ENCODE measurements around the gene SERPINB4. TPM values are rescaled to one million over a fixed set of nuclear protein-coding genes. Genes with fewer than 3 reads are reported as not detected.

The SERPINB4 gene
- total RNA-seq, 4 donors from 2014 or later: 0.13 TPM; not detected in 3

DNA sequence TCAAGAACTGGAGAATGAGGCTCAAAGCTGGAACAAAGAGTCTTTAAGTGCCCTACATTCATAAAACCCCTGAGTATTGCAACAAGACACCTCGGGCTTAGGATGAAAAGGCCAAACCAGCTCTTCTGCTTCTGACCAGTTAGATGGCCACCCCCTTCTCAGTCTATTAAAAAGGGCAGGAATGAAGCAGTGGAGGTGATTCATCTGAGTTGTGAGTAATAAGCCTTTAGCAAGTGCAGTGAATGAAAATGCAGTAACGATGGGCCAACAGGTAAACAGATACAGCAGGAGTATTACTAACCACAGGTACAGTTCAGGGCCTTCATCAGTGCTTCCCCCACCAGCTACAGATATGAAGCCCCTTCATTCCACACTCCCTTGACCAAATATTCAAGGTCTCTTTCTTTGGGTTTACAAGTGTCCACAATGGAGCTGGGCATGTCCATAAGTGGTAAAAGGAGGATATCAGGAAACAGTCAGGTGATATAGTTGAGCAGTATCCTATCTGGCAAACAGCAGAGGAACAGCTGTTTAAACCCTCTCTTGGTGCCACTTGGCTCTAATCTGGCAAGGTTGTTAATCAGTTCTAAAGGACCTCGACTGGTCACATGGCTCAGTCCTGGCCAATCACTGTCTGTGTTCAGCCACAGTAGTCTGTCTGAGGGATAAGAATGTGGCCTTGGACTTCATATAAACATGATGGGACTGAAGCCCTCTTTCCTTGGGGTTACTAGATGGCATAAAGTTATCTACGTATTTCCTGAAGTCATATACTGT is 39.1 kb downstream of the SERPINB4 start:
- ATAC-seq (no peak), DNase-seq (no peak)
- no peaks in the 10 kb centered on the region for H3K27me3 ChIP-seq
- intact Hi-C loops (cut with DNase I; ENCODE audit: low total_unique reads): no loop called here
- H3K4me3 ChIP-seq: no peak overlapping the region
- TF ChIP-seq POLR2A (IDR thresholded peaks at IDR 0.05): no peak
- TF ChIP-seq, protein P1, sequence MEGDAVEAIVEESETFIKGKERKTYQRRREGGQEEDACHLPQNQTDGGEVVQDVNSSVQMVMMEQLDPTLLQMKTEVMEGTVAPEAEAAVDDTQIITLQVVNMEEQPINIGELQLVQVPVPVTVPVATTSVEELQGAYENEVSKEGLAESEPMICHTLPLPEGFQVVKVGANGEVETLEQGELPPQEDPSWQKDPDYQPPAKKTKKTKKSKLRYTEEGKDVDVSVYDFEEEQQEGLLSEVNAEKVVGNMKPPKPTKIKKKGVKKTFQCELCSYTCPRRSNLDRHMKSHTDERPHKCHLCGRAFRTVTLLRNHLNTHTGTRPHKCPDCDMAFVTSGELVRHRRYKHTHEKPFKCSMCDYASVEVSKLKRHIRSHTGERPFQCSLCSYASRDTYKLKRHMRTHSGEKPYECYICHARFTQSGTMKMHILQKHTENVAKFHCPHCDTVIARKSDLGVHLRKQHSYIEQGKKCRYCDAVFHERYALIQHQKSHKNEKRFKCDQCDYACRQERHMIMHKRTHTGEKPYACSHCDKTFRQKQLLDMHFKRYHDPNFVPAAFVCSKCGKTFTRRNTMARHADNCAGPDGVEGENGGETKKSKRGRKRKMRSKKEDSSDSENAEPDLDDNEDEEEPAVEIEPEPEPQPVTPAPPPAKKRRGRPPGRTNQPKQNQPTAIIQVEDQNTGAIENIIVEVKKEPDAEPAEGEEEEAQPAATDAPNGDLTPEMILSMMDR (IDR thresholded peaks at IDR 0.05 in 4 of 5, conservative IDR thresholded peaks at IDR 0.05 in 1 of 5): no peak
- H3K4me1 ChIP-seq: no peaks in the 10 kb centered on the region
- no peaks in the 10 kb centered on the region for H3K36me3 ChIP-seq
- no peaks in the 10 kb centered on the region for H3K9me3 ChIP-seq
- in situ Hi-C loops (cut with MboI; ENCODE audit: low sequenced_read_pairs in 4 of 4): no loop called here
- no peak overlapping the region for H3K27ac ChIP-seq

DNA sequence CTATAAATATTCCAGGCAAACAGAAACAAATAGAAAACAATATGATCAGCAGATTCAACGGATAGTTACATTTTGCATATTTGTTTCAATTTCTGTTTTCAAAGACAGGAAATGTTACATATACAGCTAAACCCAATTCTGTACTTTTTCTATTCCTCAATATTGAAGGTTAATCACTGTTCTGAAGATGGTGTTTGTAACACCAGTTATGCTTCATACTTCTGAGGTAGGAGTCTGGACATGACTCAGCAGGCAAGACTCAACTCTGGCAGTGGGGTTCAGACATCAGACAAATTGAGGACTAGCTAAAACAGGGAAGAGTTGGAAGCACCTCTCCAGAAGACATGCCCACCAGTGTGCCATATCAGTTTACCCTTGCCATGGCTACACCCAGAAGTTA is 40.3 kb downstream of the SERPINB4 start:
- no peak overlapping the region for H3K4me3 ChIP-seq
- no peak for DNase-seq
- in situ Hi-C loops (cut with MboI; ENCODE audit: low sequenced_read_pairs in 4 of 4) (no loop called here), intact Hi-C loops (cut with DNase I; ENCODE audit: low total_unique reads) (no loop called here)
- H3K9me3 ChIP-seq: no peaks in the 10 kb centered on the region
- no peak for TF ChIP-seq POLR2A (IDR thresholded peaks at IDR 0.05)
- TF ChIP-seq, protein P1 (IDR thresholded peaks at IDR 0.05 in 4 of 5, conservative IDR thresholded peaks at IDR 0.05 in 1 of 5): no peak
- no peaks in the 10 kb centered on the region for H3K4me1 ChIP-seq
- no peaks in the 10 kb centered on the region for H3K27me3 ChIP-seq
- ATAC-seq: no peak
- H3K36me3 ChIP-seq: no peaks in the 10 kb centered on the region
- H3K27ac ChIP-seq: no peak overlapping the region

DNA sequence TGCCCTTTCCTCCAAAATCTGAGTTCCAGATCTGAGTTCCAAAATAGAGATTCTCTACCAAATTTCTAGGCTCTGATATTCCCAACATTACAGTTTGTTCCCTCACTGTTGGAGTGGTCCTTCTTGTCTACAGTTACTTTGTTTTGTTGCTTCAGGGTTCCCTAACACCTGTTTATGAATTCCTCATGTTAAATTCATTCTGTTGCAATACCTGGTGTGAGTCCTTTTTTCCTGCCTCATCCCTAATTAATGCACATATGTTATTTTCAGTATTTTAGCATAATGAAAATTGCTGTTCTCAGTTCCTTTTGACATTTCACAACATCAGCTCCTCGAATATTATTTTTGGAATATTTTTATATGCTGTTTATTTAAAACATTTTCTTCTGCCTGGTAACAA is 40.7 kb downstream of the SERPINB4 start:
- Histone ChIP-seq H3K4me3 (no peak overlapping the region), H3K36me3 (no peaks in the 10 kb centered on the region), H3K9me3 (no peaks in the 10 kb centered on the region), H3K27ac (no peak overlapping the region), H3K27me3 (no peaks in the 10 kb centered on the region), H3K4me1 (no peaks in the 10 kb centered on the region)
- DNase-seq (no peak), ATAC-seq (no peak)
- TF ChIP-seq, protein P1 (IDR thresholded peaks at IDR 0.05 in 4 of 5, conservative IDR thresholded peaks at IDR 0.05 in 1 of 5): no peak
- TF ChIP-seq POLR2A (IDR thresholded peaks at IDR 0.05): no peak
- in situ Hi-C loops (cut with MboI; ENCODE audit: low sequenced_read_pairs in 4 of 4) (no loop called here), intact Hi-C loops (cut with DNase I; ENCODE audit: low total_unique reads) (no loop called here)

DNA sequence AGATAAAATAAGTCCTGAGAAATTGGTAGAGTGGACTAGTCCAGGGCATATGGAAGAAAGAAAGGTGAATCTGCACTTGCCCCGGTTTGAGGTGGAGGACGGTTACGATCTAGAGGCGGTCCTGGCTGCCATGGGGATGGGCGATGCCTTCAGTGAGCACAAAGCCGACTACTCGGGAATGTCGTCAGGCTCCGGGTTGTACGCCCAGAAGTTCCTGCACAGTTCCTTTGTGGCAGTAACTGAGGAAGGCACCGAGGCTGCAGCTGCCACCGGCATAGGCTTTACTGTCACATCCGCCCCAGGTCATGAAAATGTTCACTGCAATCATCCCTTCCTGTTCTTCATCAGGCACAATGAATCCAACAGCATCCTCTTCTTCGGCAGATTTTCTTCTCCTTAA is 47.1 kb downstream of the SERPINB4 start:
- Histone ChIP-seq H3K4me1 (no peaks in the 10 kb centered on the region), H3K27me3 (no peaks in the 10 kb centered on the region), H3K9me3 (no peaks in the 10 kb centered on the region), H3K27ac (no peak overlapping the region), H3K4me3 (no peak overlapping the region), H3K36me3 (no peaks in the 10 kb centered on the region)
- DNase-seq: no peak
- TF ChIP-seq, protein P1 (IDR thresholded peaks at IDR 0.05 in 4 of 5, conservative IDR thresholded peaks at IDR 0.05 in 1 of 5): no peak
- TF ChIP-seq POLR2A (IDR thresholded peaks at IDR 0.05): no peak
- in situ Hi-C loops (cut with MboI; ENCODE audit: low sequenced_read_pairs in 4 of 4): no loop called here
- intact Hi-C loops (cut with DNase I; ENCODE audit: low total_unique reads): no loop called here
- ATAC-seq: no peak

DNA sequence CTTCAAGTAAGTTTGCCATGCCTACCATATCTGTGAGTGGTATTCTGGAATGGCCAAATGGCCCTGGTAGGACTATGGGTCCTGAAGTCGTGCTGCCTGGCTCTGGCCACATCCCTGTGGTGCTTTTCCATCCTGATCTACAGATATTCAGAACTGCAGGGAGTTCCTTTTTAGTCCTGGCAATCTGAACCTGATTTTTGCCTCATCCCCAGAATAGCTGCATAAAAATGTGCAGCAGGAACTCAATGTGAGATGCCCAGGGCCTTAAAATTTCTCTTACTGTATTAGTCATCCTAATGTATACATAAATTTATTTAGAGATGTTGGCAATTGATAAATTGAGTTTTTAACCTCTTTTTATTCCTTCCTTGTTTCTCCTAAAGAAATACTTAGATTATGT is 51.6 kb downstream of the SERPINB4 start:
- H3K27me3 ChIP-seq: no peaks in the 10 kb centered on the region
- H3K4me1 ChIP-seq: no peaks in the 10 kb centered on the region
- in situ Hi-C loops (cut with MboI; ENCODE audit: low sequenced_read_pairs in 4 of 4): no loop called here
- H3K4me3 ChIP-seq: no peak overlapping the region
- ATAC-seq (no peak), DNase-seq (no peak)
- TF ChIP-seq, protein P1 (IDR thresholded peaks at IDR 0.05 in 4 of 5, conservative IDR thresholded peaks at IDR 0.05 in 1 of 5): no peak
- no peak for TF ChIP-seq POLR2A (IDR thresholded peaks at IDR 0.05)
- no peaks in the 10 kb centered on the region for H3K9me3 ChIP-seq
- H3K36me3 ChIP-seq: no peaks in the 10 kb centered on the region
- intact Hi-C loops (cut with DNase I; ENCODE audit: low total_unique reads): no loop called here
- no peak overlapping the region for H3K27ac ChIP-seq

All from gastrocnemius medialis (tissue), 4 donors.